SK-N-SH treated with all-trans-retinoic acid at 6 μM for 48 hours (cell line): ENCODE measurements around the gene RAD51B.

Source experiments
- ARNTL ChIP-seq: fragments of 450-650 bp; formaldehyde crosslinking; IDR thresholded peaks from 2 replicates; pipeline ENCODE4 v1.5.0; 2020; ENCODE audit warnings: low read depth, mild to moderate bottlenecking, moderate library complexity, borderline replicate concordance
- CSRNP3 ChIP-seq: fragments of 250-450 bp; sonication (Bioruptor Pico); IDR thresholded peaks from 2 replicates; pipeline ENCODE4 v1.5.1; 2021; ENCODE audit warnings: mild to moderate bottlenecking, moderate library complexity
- ISL1 ChIP-seq: fragments of 250-450 bp; sonication (Bioruptor Pico); IDR thresholded peaks from 2 replicates; pipeline ENCODE4 v2.1.2; 2022; ENCODE audit warnings: mild to moderate bottlenecking, moderate library complexity
- OSR1 ChIP-seq: fragments of 250-450 bp; sonication (Bioruptor Pico); IDR thresholded peaks from 2 replicates; pipeline ENCODE4 v1.8.0; 2022; ENCODE audit warnings: moderate library complexity, mild to moderate bottlenecking, inconsistent platforms
- SNAI2 ChIP-seq: fragments of 250-450 bp; sonication (Bioruptor Pico); IDR thresholded peaks from 2 replicates; pipeline ENCODE4 v1.5.0; 2020; ENCODE audit warnings: mild to moderate bottlenecking, moderate library complexity
- TOX ChIP-seq: fragments of 250-450 bp; sonication (Bioruptor Pico); IDR thresholded peaks from 2 replicates; pipeline ENCODE4 v1.8.0; 2021; ENCODE audit warnings: mild to moderate bottlenecking, moderate library complexity, borderline replicate concordance
- ZC3H10 ChIP-seq: fragments of 250-450 bp; sonication (Bioruptor Pico); IDR thresholded peaks from 2 replicates; pipeline ENCODE4 v1.5.1; 2021; ENCODE audit warnings: mild to moderate bottlenecking, moderate library complexity
- ZFP3 ChIP-seq: fragments of 250-450 bp; sonication (Bioruptor Pico); IDR thresholded peaks from 2 replicates; pipeline ENCODE4 v1.5.0; 2020; ENCODE audit warnings: mild to moderate bottlenecking, moderate library complexity
- ZFP30 ChIP-seq: fragments of 450-650 bp; formaldehyde crosslinking; IDR thresholded peaks from 2 replicates; pipeline ENCODE4 v1.5.0; 2022; ENCODE audit warnings: mild to moderate bottlenecking, moderate library complexity
- ZNF565 ChIP-seq: fragments of 450-650 bp; formaldehyde crosslinking; conservative IDR thresholded peaks from 2 replicates; pipeline ENCODE4 v1.5.0; 2020; ENCODE audit warnings: low read depth, mild to moderate bottlenecking, moderate library complexity
- ZNF70 ChIP-seq: fragments of 450-650 bp; formaldehyde crosslinking; IDR thresholded peaks from 2 replicates; pipeline ENCODE4 v1.5.0; 2020; ENCODE audit warnings: mild to moderate bottlenecking, moderate library complexity
- TF ChIP-seq, protein P1 (sequence below): fragments of 250-450 bp; sonication (Bioruptor Pico); IDR thresholded peaks from 2 replicates; pipeline ENCODE4 v1.8.0; 2020; ENCODE audit warnings: mild to moderate bottlenecking, moderate library complexity, borderline replicate concordance
- TF ChIP-seq, protein P2 (sequence below): fragments of 250-450 bp; sonication (Bioruptor Pico); IDR thresholded peaks from 2 replicates; pipeline ENCODE4 v1.5.1; 2020; ENCODE audit warnings: low read depth, mild to moderate bottlenecking, moderate library complexity

GRCh38 chr14:68099495-68100045, 280.0 kb downstream of the RAD51B start:
- TF ChIP-seq ISL1 = no peak
- TF ChIP-seq, protein P1, sequence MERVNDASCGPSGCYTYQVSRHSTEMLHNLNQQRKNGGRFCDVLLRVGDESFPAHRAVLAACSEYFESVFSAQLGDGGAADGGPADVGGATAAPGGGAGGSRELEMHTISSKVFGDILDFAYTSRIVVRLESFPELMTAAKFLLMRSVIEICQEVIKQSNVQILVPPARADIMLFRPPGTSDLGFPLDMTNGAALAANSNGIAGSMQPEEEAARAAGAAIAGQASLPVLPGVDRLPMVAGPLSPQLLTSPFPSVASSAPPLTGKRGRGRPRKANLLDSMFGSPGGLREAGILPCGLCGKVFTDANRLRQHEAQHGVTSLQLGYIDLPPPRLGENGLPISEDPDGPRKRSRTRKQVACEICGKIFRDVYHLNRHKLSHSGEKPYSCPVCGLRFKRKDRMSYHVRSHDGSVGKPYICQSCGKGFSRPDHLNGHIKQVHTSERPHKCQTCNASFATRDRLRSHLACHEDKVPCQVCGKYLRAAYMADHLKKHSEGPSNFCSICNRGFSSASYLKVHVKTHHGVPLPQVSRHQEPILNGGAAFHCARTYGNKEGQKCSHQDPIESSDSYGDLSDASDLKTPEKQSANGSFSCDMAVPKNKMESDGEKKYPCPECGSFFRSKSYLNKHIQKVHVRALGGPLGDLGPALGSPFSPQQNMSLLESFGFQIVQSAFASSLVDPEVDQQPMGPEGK (CRISPR knock-in tag) = no peak
- TF ChIP-seq ZFP30 (CRISPR knock-in tag) = no peak
- TF ChIP-seq, protein P2, sequence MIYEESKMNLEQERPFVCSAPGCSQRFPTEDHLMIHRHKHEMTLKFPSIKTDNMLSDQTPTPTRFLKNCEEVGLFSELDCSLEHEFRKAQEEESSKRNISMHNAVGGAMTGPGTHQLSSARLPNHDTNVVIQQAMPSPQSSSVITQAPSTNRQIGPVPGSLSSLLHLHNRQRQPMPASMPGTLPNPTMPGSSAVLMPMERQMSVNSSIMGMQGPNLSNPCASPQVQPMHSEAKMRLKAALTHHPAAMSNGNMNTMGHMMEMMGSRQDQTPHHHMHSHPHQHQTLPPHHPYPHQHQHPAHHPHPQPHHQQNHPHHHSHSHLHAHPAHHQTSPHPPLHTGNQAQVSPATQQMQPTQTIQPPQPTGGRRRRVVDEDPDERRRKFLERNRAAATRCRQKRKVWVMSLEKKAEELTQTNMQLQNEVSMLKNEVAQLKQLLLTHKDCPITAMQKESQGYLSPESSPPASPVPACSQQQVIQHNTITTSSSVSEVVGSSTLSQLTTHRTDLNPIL (CRISPR knock-in tag) = no peak
- no peak for TF ChIP-seq ARNTL (CRISPR knock-in tag)
- no peak for TF ChIP-seq CSRNP3 (CRISPR knock-in tag)
- TF ChIP-seq ZFP3 (CRISPR knock-in tag) = no peak
- TF ChIP-seq TOX (CRISPR knock-in tag) = no peak
- TF ChIP-seq ZNF70 = no peak
- TF ChIP-seq OSR1 (CRISPR knock-in tag) = no peak
- no peak for TF ChIP-seq SNAI2 (CRISPR knock-in tag)
- TF ChIP-seq ZNF565 (CRISPR knock-in tag) = no peak
- no peak for TF ChIP-seq ZC3H10 (CRISPR knock-in tag)
